GM12878 (cell line): ENCODE results near the gene MYCBP2. TPM values are rescaled to one million over a fixed set of nuclear protein-coding genes. Genes with fewer than 3 reads are reported as not detected.

ENCODE experiments used
- ATAC-seq: fragments of 200-7000 bp; cut with Tn5 transposase; 3 replicates; pipeline ENCODE4 v1.9.1; 2020; ENCODE audit warnings: mild to moderate bottlenecking, moderate library complexity
- BruUV-seq: library from RNA; stranded (reverse); fragments of 400-500 nt; replicated peaks from 2 replicates; lab custom pipeline; 2021; lab: Mats Ljungman, UMichigan
- CTCF ChIA-PET: fragments of 300-600 bp; sonication (Branson Sonifier 250); formaldehyde crosslinking; extraction: SDS; loops from one replicate; lab custom pipeline; 2021; ENCODE audit warnings: inconsistent platforms; lab: Yijun Ruan, JAX
- POLR2A ChIA-PET: fragments of 350-600 bp; formaldehyde crosslinking; extraction: SDS; loops from one replicate; lab custom pipeline; 2021; ENCODE audit warnings: inconsistent platforms; lab: Charles Lee
- RAD21 ChIA-PET: fragments of 300-600 bp; sonication (Branson Sonifier 250); formaldehyde crosslinking; loops from one replicate; lab custom pipeline; 2023; ENCODE audit warnings: antibody characterized with exemption; ENCODE audit not compliant: unreplicated experiment; lab: Charles Lee
- SMC1A ChIA-PET: fragments of 300-600 bp; sonication (Branson Sonifier 250); formaldehyde crosslinking; loops from one replicate; lab custom pipeline; 2023; ENCODE audit not compliant: unreplicated experiment, uncharacterized antibody; lab: Charles Lee
- DNase-seq: peaks from one replicate; pipeline ENCODE4 v3.0.0-alpha.2; 2011; ENCODE audit warnings: low read depth, low spot score
- FAIRE-seq: peaks from 3 replicates; lab custom pipeline; 2011; peaks lifted over from hg19 to GRCh38; lab: Jason Lieb, UNC
- H2AFZ ChIP-seq: 2 replicates; pipeline ENCODE4 v1.6.0; 2011; ENCODE audit warnings: low read depth, low read length, control low read depth; ENCODE audit not compliant: control insufficient read depth
- H3K27ac ChIP-seq: 2 replicates; pipeline ENCODE4 v1.5.1; 2011; ENCODE audit warnings: control low read depth; ENCODE audit not compliant: control insufficient read depth, insufficient read depth
- H3K27me3 ChIP-seq, 2 experiments: replicated peaks in 1 of 2; 2 replicates each; pipeline versions ENCODE4 v1.6.0 to v1.6.1; 2011; ENCODE audit warnings: low read length in 1 of 2; ENCODE audit not compliant: control insufficient read depth in 2 of 2, insufficient read depth in 2 of 2
- H3K36me3 ChIP-seq, 2 experiments: 2 replicates each; pipeline ENCODE4 v1.5.1; 2011; ENCODE audit warnings: low read length in 1 of 2; ENCODE audit not compliant: control insufficient read depth in 2 of 2, insufficient read depth in 2 of 2
- H3K4me1 ChIP-seq: 2 replicates; pipeline ENCODE4 v1.6.1; 2011; ENCODE audit warnings: mild to moderate bottlenecking, low read length, moderate library complexity, mixed read lengths; ENCODE audit not compliant: control insufficient read depth, insufficient read depth
- H3K4me2 ChIP-seq: 2 replicates; pipeline ENCODE4 v1.6.0; 2011; ENCODE audit warnings: control low read depth; ENCODE audit not compliant: control insufficient read depth, insufficient read depth
- H3K4me3 ChIP-seq: fragments of 200-600 bp; sonication (generic); 2 replicates; pipeline ENCODE4 v1.5.1; 2016
- H3K79me2 ChIP-seq: 2 replicates; pipeline ENCODE4 v1.6.0; 2011; ENCODE audit warnings: low read length; ENCODE audit not compliant: control insufficient read depth, insufficient read depth
- H3K9ac ChIP-seq: 2 replicates; pipeline ENCODE4 v1.8.0; 2011; ENCODE audit warnings: low read length, control low read depth, mixed read lengths; ENCODE audit not compliant: control insufficient read depth, insufficient read depth
- H3K9me3 ChIP-seq: replicated peaks from 3 replicates; pipeline ENCODE4 v1.5.1; 2011; ENCODE audit warnings: mild to moderate bottlenecking, low read length; ENCODE audit not compliant: control insufficient read depth, insufficient read depth
- H4K20me1 ChIP-seq: 2 replicates; pipeline ENCODE4 v1.6.0; 2011; ENCODE audit not compliant: control insufficient read depth, insufficient read depth
- ESRRA ChIP-seq: IDR thresholded peaks from 2 replicates; pipeline ENCODE4 v1.6.1; 2012; ENCODE audit warnings: mild to moderate bottlenecking, low read length, improper control_type of control experiment
- FOS ChIP-seq: IDR thresholded peaks from 3 replicates; pipeline ENCODE4 v1.6.1; 2011; ENCODE audit warnings: borderline replicate concordance; ENCODE audit not compliant: insufficient read length; ENCODE audit errors: extremely low read depth
- FOXK2 ChIP-seq: fragments of 450-650 bp; IDR thresholded peaks from 2 replicates; pipeline ENCODE4 v1.6.1; 2017; ENCODE audit warnings: mild to moderate bottlenecking, moderate library complexity
- JUNB ChIP-seq: IDR thresholded peaks from 2 replicates; pipeline ENCODE4 v1.6.1; 2016; ENCODE audit warnings: antibody characterized with exemption, mild to moderate bottlenecking
- NBN ChIP-seq: fragments of 450-650 bp; IDR thresholded peaks from 2 replicates; pipeline ENCODE4 v1.6.1; 2016
- POLR2AphosphoS5 ChIP-seq: IDR thresholded peaks from 2 replicates; pipeline ENCODE4 v1.6.1; 2011; ENCODE audit warnings: mild to moderate bottlenecking, low read length, inconsistent platforms
- RELA ChIP-seq: fragments of 450-650 bp; IDR thresholded peaks from 2 replicates; pipeline ENCODE4 v1.8.0; 2014; ENCODE audit warnings: borderline replicate concordance; ENCODE audit not compliant: partially characterized antibody
- ZNF687 ChIP-seq: fragments of 450-650 bp; IDR thresholded peaks from 2 replicates; pipeline ENCODE4 v1.6.1; 2017; ENCODE audit warnings: mild to moderate bottlenecking, moderate library complexity
- WGBS: methylation state at CpG from one replicate; pipeline ENCODE4 v1.1.6; 2016; ENCODE audit warnings: low lambda C conversion rate; ENCODE audit not compliant: insufficient replicate concordance, insufficient coverage; ENCODE audit errors: missing lambda C conversion rate; 5-methylcytosine and 5-hydroxymethylcytosine counted together
- in situ Hi-C: fragments of 300-500 bp; cut with MboI; formaldehyde crosslinking; loops from 9 replicates; pipeline ENCODE4 v1.14.3; 2018; ENCODE audit warnings: mixed read lengths
- intact Hi-C: fragments of 100-400 bp; cut with micrococcal nuclease; formaldehyde crosslinking; loops from one replicate; pipeline ENCODE4 v1.14.2; 2022; ENCODE audit not compliant: unreplicated experiment
- polyA plus RNA-seq, 11 experiments: library from polyadenylated mRNA; depleted of rRNA in 4 of 11; unstranded in 6 of 11; stranded (reverse) in 5 of 11; fragments of >200 nt; fragmentation: Nextera tagmentation in 4 of 11; fragmentation: Illumina TruSeq in 1 of 11; extraction: Ambion mirVana in 4 of 11; extraction: Trizol in 1 of 11; gene quantifications; 1 replicate in 1 of 11; 2 replicates in 10 of 11; pipeline versions ENCODE4 v1.2.1 to v1.2.3, GENCODE V29; 2011 to 2016; ENCODE audit warnings: inconsistent platforms in 2 of 11, missing spikeins in 2 of 11, low read depth in 1 of 11
- total RNA-seq, 4 experiments: library from RNA; depleted of rRNA in 3 of 4; stranded (reverse); fragments of >200 nt in 3 of 4; fragmentation: Illumina TruSeq in 1 of 4; extraction: Trizol in 1 of 4; gene quantifications; 2 replicates each; pipeline versions ENCODE4 v1.2.1 to v1.2.3, GENCODE V29; 2013 to 2021
- TF ChIP-seq, protein P1 (sequence below), 3 experiments: IDR thresholded peaks in 2 of 3; conservative IDR thresholded peaks in 1 of 3; 2 replicates each; pipeline ENCODE4 v1.5.1; 2011; ENCODE audit warnings: low read depth in 3 of 3, low read length in 3 of 3, mild to moderate bottlenecking in 3 of 3, control low read depth in 2 of 3, moderate library complexity in 2 of 3, inconsistent platforms in 1 of 3, mixed read lengths in 1 of 3; ENCODE audit not compliant: control insufficient read depth in 2 of 3, insufficient read depth in 1 of 3; ENCODE audit errors: extremely low read depth in 1 of 3

MYCBP2 gene
- total and polyA plus RNA-seq, 10 of the 15 experiments (the other 5 are each of a cell fraction or from before 2014, with no cell fraction given) = 51.9 to 152 (median 98.2) TPM

DNA sequence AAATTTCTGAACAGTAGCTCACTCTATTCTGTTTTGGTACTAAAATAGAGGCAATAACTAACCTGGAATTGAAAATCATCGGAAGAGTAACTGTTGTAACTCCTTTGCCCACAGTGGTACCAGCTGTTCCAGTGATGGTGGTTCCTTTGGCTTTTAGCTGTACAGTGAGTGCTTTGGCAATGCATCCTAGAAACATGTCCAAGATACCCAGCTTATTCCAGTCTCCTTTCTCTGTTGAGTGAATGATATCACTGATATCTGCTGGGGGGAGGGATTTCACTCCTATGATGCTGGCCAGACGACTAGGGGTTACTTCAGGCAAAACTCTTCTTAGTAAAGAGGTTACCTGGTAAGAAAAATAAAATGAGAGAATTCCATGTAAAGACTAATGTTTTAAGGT is 259.4 kb downstream of the MYCBP2 start:
- FAIRE-seq (no peak), DNase-seq (no peak), ATAC-seq (no peak)
- no peak overlapping the region for H3K4me3 ChIP-seq
- no peak overlapping the region for H2AFZ ChIP-seq
- no peaks in the 10 kb centered on the region for H4K20me1 ChIP-seq
- ChIA-PET CTCF (no interaction called here), SMC1A (interaction anchor here (1.6 kb wide), 1 partner anchor 40 kb away, joined by 3 read pairs; no protein-coding TSS in a partner anchor), POLR2A (no interaction called here), RAD21 (no interaction called here)
- no peaks in the 10 kb centered on the region for H3K4me1 ChIP-seq
- no peaks in the 10 kb centered on the region for H3K27me3 ChIP-seq
- peaks cover 4 to 26% of the 10 kb centered on the region in 2 experiments for H3K36me3 ChIP-seq
- H3K27ac ChIP-seq = no peak overlapping the region
- intact Hi-C loops (no loop called here), in situ Hi-C loops (no loop called here)
- no peaks in the 10 kb centered on the region for H3K9me3 ChIP-seq
- TF ChIP-seq POLR2AphosphoS5 (no peak), ZNF687 (no peak), FOS (no peak), FOXK2 (no peak), NBN (no peak), ESRRA (no peak), RELA (no peak), JUNB (no peak)
- TF ChIP-seq, protein P1, sequence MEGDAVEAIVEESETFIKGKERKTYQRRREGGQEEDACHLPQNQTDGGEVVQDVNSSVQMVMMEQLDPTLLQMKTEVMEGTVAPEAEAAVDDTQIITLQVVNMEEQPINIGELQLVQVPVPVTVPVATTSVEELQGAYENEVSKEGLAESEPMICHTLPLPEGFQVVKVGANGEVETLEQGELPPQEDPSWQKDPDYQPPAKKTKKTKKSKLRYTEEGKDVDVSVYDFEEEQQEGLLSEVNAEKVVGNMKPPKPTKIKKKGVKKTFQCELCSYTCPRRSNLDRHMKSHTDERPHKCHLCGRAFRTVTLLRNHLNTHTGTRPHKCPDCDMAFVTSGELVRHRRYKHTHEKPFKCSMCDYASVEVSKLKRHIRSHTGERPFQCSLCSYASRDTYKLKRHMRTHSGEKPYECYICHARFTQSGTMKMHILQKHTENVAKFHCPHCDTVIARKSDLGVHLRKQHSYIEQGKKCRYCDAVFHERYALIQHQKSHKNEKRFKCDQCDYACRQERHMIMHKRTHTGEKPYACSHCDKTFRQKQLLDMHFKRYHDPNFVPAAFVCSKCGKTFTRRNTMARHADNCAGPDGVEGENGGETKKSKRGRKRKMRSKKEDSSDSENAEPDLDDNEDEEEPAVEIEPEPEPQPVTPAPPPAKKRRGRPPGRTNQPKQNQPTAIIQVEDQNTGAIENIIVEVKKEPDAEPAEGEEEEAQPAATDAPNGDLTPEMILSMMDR (IDR thresholded peaks at IDR 0.05 in 2 of 3, conservative IDR thresholded peaks at IDR 0.05 in 1 of 3; ENCODE audit: control insufficient read depth in 2 of 3, extremely low read depth in 1 of 3, insufficient read depth in 1 of 3, low read depth in 3 of 3, low read length in 3 of 3) = no peak
- H3K4me2 ChIP-seq = no peak overlapping the region
- H3K79me2 ChIP-seq = no peaks in the 10 kb centered on the region
- H3K9ac ChIP-seq = no peak overlapping the region
- no TSS peak for BruUV-seq
- WGBS = 97% methylated on average over 2 of the region's 2 CpGs
